Measurements from ENCODE around the gene COA1. TPM values are rescaled to one million over a fixed set of nuclear protein-coding genes. Genes with fewer than 3 reads are reported as not detected.

Gene COA1
- total RNA-seq, 4 donors from 2014 or later: 31.8 to 53.2 (median 39.8) TPM

DNA sequence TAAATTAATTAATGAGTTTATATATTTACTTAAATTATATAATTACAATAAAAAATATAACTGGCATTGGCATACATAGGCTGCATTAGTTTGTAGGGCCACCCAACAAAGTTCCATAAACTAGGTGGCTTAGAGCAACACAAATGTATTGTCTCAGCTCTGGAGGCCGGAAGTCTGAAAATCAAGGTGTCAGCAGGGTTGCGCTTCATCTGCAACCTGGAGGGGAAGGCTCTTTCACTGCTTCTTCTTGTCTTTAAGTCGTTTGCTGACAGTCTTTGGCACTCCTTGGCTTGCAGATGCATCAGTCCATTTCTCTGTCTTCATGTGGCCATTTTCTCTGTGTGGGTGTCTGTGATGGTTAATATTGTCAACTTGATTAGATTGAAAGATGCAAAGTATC, 23.1 kb upstream of the COA1 start:
- no peaks in the 10 kb centered on the region for H3K27me3 ChIP-seq
- 78 to 82% methylated on average over 2 to 3 of the region's 3 CpGs for WGBS, 2 donors (ENCODE audit: low coverage in 1 of 2)
- H3K36me3 ChIP-seq: no peaks in the 10 kb centered on the region
- H3K4me1 ChIP-seq: no peaks in the 10 kb centered on the region
- intact Hi-C loops (cut with DNase I; ENCODE audit: low total_unique reads): no loop called here
- H3K4me3 ChIP-seq: no peak overlapping the region
- TF ChIP-seq POLR2AphosphoS5 (IDR thresholded peaks at IDR 0.05): no peak
- no peak for TF ChIP-seq EP300 (IDR thresholded peaks at IDR 0.05; ENCODE audit: low read depth)
- TF ChIP-seq, protein P1, sequence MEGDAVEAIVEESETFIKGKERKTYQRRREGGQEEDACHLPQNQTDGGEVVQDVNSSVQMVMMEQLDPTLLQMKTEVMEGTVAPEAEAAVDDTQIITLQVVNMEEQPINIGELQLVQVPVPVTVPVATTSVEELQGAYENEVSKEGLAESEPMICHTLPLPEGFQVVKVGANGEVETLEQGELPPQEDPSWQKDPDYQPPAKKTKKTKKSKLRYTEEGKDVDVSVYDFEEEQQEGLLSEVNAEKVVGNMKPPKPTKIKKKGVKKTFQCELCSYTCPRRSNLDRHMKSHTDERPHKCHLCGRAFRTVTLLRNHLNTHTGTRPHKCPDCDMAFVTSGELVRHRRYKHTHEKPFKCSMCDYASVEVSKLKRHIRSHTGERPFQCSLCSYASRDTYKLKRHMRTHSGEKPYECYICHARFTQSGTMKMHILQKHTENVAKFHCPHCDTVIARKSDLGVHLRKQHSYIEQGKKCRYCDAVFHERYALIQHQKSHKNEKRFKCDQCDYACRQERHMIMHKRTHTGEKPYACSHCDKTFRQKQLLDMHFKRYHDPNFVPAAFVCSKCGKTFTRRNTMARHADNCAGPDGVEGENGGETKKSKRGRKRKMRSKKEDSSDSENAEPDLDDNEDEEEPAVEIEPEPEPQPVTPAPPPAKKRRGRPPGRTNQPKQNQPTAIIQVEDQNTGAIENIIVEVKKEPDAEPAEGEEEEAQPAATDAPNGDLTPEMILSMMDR (IDR thresholded peaks at IDR 0.05): no peak
- TF ChIP-seq POLR2A (IDR thresholded peaks at IDR 0.05): no peak
- DNase-seq: no peak
- no peak overlapping the region for H3K27ac ChIP-seq
- in situ Hi-C loops (cut with MboI; ENCODE audit: low pct_ligation_motif_present in 1 of 4, low pct_unique_long_range_greater_than_20kb in 1 of 4, low sequenced_read_pairs in 3 of 4): no loop called here
- H3K9me3 ChIP-seq: no peaks in the 10 kb centered on the region

DNA sequence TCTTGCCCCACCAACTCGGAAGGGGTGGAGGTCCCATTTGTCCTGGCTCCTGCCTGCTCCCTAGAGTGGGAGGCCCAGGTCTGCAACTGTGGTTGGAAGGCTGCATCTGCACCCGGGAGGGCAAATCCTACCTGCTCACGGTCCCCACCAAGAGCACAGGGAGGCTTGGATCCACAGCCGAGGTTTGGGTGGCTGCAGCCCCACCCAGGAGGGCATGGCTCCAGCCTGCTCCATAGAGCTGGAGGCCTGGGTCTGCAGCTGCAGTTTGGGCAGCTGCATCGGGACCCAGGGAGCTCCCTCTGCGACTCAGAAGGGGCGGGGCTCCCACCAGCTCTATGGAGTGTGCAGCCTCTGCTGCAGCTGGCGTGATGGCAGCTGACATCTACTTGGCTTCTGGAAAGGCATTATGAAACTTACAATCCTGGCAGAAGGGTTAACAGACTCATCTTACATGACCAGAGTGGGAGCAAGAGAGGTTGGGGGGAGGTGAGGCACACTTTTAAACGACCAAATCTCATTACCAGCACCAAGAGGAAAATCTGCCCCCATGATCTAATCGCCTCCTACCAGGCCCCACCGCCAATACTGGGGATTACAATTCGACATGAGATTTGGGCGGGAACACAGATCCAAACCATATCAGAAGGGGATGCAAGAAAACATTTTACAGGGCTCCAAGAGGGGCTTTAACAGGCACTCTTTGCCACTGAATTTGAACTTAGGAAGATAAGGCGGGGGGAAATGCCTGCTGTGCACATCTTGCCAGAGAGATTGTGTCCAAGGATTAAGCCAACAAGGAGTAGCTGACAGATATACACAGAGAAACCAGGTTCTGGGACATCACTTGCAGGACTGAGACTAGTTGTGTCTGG, 20.9 kb upstream of the COA1 start:
- no peaks in the 10 kb centered on the region for H3K9me3 ChIP-seq
- no peak for DNase-seq
- no peaks in the 10 kb centered on the region for H3K4me1 ChIP-seq
- in situ Hi-C loops (cut with MboI; ENCODE audit: low pct_ligation_motif_present in 1 of 4, low pct_unique_long_range_greater_than_20kb in 1 of 4, low sequenced_read_pairs in 3 of 4) (no loop called here), intact Hi-C loops (cut with DNase I; ENCODE audit: low total_unique reads) (no loop called here)
- 71 to 80% methylated on average over 3 to 13 of the region's 14 CpGs for WGBS, 2 donors (ENCODE audit: low coverage in 1 of 2)
- H3K4me3 ChIP-seq: no peak overlapping the region
- no peak overlapping the region for H3K27ac ChIP-seq
- no peaks in the 10 kb centered on the region for H3K27me3 ChIP-seq
- TF ChIP-seq EP300 (IDR thresholded peaks at IDR 0.05; ENCODE audit: low read depth) (no peak), POLR2A (IDR thresholded peaks at IDR 0.05) (no peak), POLR2AphosphoS5 (IDR thresholded peaks at IDR 0.05) (no peak)
- TF ChIP-seq, protein P1 (IDR thresholded peaks at IDR 0.05): no peak
- no peaks in the 10 kb centered on the region for H3K36me3 ChIP-seq

DNA sequence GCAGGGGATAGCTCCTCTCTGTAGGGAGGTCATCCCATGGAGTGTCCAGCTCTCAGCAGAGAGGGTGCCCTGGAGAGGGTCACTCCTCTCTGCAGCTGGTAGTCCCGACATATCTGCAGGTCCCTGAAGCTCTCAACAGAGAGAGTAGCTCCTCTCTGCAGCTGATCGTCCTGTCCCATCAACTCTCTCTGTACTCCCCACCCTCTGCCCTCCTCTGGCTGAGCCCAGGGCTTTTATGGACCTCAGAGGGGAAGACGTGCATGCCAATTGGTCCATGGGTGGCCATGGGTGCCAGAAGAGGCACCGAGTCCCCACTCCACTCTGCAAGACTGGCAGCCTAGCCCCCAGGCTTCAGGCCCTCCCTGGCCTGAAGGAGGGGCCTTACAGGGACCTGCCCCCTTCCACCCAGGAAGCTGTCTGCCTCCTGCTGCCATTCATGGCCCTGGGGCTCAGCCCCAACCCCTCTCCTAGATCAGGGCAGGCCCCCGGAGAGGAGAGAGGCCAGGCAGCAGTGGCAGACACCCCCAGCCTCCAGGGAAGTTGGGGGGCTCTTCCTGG, 20.1 kb upstream of the COA1 start:
- no peaks in the 10 kb centered on the region for H3K36me3 ChIP-seq
- no peaks in the 10 kb centered on the region for H3K4me1 ChIP-seq
- intact Hi-C loops (cut with DNase I; ENCODE audit: low total_unique reads): no loop called here
- no peaks in the 10 kb centered on the region for H3K9me3 ChIP-seq
- in situ Hi-C loops (cut with MboI; ENCODE audit: low pct_ligation_motif_present in 1 of 4, low pct_unique_long_range_greater_than_20kb in 1 of 4, low sequenced_read_pairs in 3 of 4): loop anchor here in 1 of 4 donors (25.0 kb wide), 1 partner anchor 88 kb away; no protein-coding TSS in a partner anchor
- TF ChIP-seq POLR2A (IDR thresholded peaks at IDR 0.05) (no peak), EP300 (IDR thresholded peaks at IDR 0.05; ENCODE audit: low read depth) (no peak), POLR2AphosphoS5 (IDR thresholded peaks at IDR 0.05) (no peak)
- TF ChIP-seq, protein P1 (IDR thresholded peaks at IDR 0.05): no peak
- WGBS, 2 donors (ENCODE audit: low coverage in 1 of 2): 63% methylated on average over 5 of the region's 5 CpGs; no CpG with 5 or more reads in 1 of the 2 donors
- H3K27me3 ChIP-seq: no peaks in the 10 kb centered on the region
- no peak overlapping the region for H3K27ac ChIP-seq
- DNase-seq: no peak
- no peak overlapping the region for H3K4me3 ChIP-seq

DNA sequence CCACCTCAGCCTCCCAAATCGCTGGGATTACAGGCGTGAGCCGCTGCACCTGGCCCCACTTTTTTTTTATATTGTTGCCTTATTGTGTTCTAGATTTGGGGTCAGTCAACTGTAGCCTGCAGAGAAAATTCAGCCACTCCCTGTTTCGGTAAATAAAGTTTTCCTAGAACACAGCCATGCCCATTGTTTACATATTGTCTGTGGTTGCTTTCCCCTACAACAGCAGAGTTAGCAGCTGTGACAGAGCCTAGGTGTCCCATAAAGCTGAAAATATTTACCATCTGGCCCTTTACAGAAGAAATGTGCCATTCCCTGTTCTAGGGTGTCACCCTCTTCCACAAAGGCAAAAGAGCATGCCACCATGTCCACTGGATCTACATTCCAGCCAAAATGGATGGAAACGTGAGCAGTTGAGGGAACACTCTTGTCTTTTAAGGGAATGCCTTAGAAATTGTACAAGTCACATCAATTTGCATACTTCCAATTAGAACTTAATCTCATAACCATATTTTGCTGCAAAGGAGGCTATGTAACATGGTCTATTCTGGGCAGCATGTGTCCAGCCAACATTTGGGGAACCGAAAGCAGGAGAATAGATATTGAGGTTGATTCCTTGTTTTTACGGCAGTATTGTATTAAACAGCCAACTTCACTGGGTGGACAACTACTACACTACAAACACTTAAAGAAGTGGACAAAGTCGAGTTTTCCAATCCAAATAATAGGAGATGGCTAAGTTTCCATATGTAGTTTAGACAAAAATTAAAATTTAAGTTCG, 18.2 kb upstream of the COA1 start:
- TF ChIP-seq, protein P1 (IDR thresholded peaks at IDR 0.05): no peak
- TF ChIP-seq POLR2A (IDR thresholded peaks at IDR 0.05) (no peak), POLR2AphosphoS5 (IDR thresholded peaks at IDR 0.05) (no peak), EP300 (IDR thresholded peaks at IDR 0.05; ENCODE audit: low read depth) (no peak)
- no peaks in the 10 kb centered on the region for H3K27me3 ChIP-seq
- H3K27ac ChIP-seq: no peak overlapping the region
- 74 to 78% methylated on average over 5 to 9 of the region's 9 CpGs for WGBS, 2 donors (ENCODE audit: low coverage in 1 of 2)
- no peaks in the 10 kb centered on the region for H3K4me1 ChIP-seq
- no peaks in the 10 kb centered on the region for H3K36me3 ChIP-seq
- H3K9me3 ChIP-seq: no peaks in the 10 kb centered on the region
- DNase-seq: no peak
- H3K4me3 ChIP-seq: no peak overlapping the region
- intact Hi-C loops (cut with DNase I; ENCODE audit: low total_unique reads): no loop called here
- in situ Hi-C loops (cut with MboI; ENCODE audit: low pct_ligation_motif_present in 1 of 4, low pct_unique_long_range_greater_than_20kb in 1 of 4, low sequenced_read_pairs in 3 of 4): loop anchor here in 1 of 4 donors (25.0 kb wide), 1 partner anchor 90 kb away; no protein-coding TSS in a partner anchor
